ENCODE data around the gene AHNAK.

DNA sequence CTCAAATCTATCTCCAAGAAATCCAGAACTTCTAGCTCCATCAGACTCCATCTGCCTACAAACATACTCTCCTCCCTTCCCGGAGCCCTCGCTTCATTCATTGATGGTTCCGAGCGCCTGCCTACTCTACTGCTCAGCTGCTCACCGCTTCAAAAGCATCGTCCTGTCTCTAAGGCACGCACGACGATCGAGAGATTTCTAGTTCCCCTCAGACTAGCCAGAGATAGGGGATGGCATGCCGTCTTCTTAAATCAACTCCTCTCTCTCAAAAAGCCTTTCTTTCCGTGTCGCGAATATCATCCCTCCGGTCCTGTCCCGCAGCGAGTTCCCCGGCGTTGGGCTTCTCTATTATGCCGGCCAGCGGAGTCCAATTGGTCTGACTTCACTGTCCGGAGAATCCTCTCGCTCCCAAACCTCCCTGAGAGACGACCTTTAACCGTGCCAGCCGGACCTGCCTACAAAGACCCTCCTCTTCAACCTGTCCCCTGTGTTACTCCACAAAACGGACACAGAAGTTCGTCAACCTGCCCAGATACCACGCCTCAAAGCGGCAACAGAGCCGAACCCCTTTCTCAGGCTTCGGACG is 26.5 kb upstream of the AHNAK start:
- TF ChIP-seq POLR2A (IDR thresholded peaks at IDR 0.05; ENCODE audit: low read length): no peak
- TF ChIP-seq, protein P1, sequence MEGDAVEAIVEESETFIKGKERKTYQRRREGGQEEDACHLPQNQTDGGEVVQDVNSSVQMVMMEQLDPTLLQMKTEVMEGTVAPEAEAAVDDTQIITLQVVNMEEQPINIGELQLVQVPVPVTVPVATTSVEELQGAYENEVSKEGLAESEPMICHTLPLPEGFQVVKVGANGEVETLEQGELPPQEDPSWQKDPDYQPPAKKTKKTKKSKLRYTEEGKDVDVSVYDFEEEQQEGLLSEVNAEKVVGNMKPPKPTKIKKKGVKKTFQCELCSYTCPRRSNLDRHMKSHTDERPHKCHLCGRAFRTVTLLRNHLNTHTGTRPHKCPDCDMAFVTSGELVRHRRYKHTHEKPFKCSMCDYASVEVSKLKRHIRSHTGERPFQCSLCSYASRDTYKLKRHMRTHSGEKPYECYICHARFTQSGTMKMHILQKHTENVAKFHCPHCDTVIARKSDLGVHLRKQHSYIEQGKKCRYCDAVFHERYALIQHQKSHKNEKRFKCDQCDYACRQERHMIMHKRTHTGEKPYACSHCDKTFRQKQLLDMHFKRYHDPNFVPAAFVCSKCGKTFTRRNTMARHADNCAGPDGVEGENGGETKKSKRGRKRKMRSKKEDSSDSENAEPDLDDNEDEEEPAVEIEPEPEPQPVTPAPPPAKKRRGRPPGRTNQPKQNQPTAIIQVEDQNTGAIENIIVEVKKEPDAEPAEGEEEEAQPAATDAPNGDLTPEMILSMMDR (IDR thresholded peaks at IDR 0.05): no peak
- TF ChIP-seq E2F6 (IDR thresholded peaks at IDR 0.05; ENCODE audit: borderline replicate concordance, low read depth): no peak
- TF ChIP-seq JUN (IDR thresholded peaks at IDR 0.05): no peak
- no peak for TF ChIP-seq CEBPB (IDR thresholded peaks at IDR 0.05)
- no peak for TF ChIP-seq JUNB (IDR thresholded peaks at IDR 0.05)
- no peak for TF ChIP-seq RAD21 (conservative IDR thresholded peaks at IDR 0.05 in 1 of 2, IDR thresholded peaks at IDR 0.05 in 1 of 2)
- no peak for TF ChIP-seq RARB (CRISPR knock-in tag; IDR thresholded peaks at IDR 0.05)
- TF ChIP-seq FOSL2 (IDR thresholded peaks at IDR 0.05): no peak
- no peak for TF ChIP-seq FOSL2 (CRISPR knock-in tag; IDR thresholded peaks at IDR 0.05)
- no peak for TF ChIP-seq KDM5A (IDR thresholded peaks at IDR 0.05)
- no peak for TF ChIP-seq ZFP36 (IDR thresholded peaks at IDR 0.05; ENCODE audit: borderline replicate concordance, partially characterized antibody)
- no peak for TF ChIP-seq BHLHE40 (IDR thresholded peaks at IDR 0.05; ENCODE audit: low read depth, low read length)
- no peak for TF ChIP-seq SMC3 (IDR thresholded peaks at IDR 0.05)
- TF ChIP-seq, protein P2, sequence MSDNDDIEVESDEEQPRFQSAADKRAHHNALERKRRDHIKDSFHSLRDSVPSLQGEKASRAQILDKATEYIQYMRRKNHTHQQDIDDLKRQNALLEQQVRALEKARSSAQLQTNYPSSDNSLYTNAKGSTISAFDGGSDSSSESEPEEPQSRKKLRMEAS (IDR thresholded peaks at IDR 0.05): no peak

Data from A549 (cell line).